ENCODE measurements around the gene RNU6-9. TPM values are rescaled to one million over a fixed set of nuclear protein-coding genes. Genes with fewer than 3 reads are reported as not detected.

Gene RNU6-9
- polyA plus RNA-seq, 3 donors from 2014 or later, result not detected

DNA sequence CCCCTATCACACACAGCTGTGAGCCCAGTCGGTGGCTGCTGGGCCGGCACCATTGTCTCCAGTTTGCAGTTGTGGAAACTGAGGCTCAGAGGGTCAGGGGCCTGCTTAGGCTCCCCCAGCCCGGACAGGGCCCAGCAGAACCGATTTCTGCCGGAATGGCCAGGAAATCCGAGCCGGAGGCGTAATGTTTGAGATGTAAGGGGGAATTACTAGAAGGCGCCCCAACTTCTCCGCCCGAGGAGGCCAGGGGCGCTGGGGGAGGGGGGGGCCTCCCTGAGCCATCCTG lies 24.8 kb downstream of the RNU6-9 start:
- no peaks in the 10 kb centered on the region for H3K9me3 Mint-ChIP-seq
- no peak for DNase-seq
- H3K36me3 Mint-ChIP-seq, result peaks cover 0 to 4% (median 0%) of the 10 kb centered on the region in 3 donors
- H3K4me3 Mint-ChIP-seq, result peak overlapping the region in 3 of 5 donors; percentile 13 to 49 (median 44)
- H3K27ac Mint-ChIP-seq, result no peak overlapping the region
- peaks cover 11 to 37% (median 20%) of the 10 kb centered on the region in 3 donors for H3K27me3 Mint-ChIP-seq (ENCODE audit: low read depth in 3 of 3)
- peaks cover 12 to 16% of the 10 kb centered on the region in 2 donors for H3K4me1 Mint-ChIP-seq

DNA sequence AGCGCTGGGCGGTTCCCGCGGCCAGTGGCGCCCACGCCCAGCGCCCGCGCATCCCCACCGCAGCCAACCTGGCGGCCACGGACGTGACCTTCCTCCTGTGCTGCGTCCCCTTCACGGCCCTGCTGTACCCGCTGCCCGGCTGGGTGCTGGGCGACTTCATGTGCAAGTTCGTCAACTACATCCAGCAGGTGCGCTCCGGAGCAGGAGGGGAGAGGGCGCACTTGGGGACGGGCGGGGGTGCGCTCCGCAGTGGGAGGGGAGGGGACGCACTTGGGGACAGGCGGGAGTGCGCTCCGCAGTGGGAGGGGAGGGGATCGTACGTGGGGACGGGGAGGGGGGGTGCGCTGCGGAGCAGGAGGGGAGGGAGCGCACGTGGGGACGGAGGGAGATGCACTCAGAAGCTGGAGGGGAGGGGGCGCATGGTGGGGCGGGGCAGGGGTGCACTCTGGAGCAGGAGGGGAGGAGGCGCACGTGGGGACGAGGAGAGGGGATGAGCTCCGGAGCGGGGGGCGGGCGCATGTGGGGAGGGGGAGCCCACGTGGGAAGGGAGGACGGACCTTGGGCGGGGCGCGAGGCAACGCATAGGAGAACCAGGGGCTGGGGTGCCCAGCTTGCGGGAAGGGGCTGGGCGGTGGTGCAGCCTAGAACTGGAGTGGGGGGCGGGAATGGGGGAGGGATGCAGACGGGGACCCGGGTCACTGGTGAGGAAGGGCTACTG lies 25.4 kb downstream of the RNU6-9 start:
- Mint-ChIP-seq H3K9me3 (no peaks in the 10 kb centered on the region), H3K4me1 (peaks cover 12 to 14% of the 10 kb centered on the region in 2 donors), H3K36me3 (peaks cover 0 to 4% (median 0%) of the 10 kb centered on the region in 3 donors), H3K4me3 (peak overlapping the region in 1 of 5 donors; percentile 21), H3K27ac (no peak overlapping the region), H3K27me3 (ENCODE audit: low read depth in 3 of 3) (peaks cover 11 to 34% (median 20%) of the 10 kb centered on the region in 3 donors)
- DNase-seq, result no peak

DNA sequence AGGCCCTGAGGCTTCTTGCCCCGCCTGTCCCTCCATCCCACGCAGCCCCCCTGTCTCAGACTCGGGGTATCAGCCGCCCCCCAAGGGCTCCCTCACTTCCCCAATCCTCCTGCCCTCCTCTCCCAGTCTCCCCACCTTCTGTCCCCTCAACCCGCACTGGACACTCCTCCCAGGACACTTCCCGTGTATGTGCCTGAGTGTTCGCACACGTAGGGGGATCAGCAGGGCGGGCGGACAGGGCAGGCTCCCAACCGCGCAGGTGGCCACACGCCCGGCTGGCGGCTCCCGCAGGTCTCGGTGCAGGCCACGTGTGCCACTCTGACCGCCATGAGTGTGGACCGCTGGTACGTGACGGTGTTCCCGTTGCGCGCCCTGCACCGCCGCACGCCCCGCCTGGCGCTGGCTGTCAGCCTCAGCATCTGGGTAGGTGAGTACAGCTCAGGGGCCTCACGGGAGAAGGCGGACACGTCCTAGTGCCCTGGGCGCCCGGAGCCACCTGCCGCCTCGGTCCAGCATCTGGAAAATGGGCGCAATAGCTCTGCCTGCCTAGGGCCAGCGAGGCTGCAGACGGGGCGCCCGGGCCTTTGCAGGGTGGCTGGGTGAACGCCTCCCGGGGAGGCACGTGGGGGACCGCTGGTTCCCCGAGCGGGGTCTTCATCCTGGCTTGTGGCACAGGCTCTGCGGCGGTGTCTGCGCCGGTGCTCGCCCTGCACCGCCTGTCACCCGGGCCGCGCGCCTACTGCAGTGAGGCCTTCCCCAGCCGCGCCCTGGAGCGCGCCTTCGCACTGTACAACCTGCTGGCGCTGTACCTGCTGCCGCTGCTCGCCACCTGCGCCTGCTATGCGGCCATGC lies 26.1 kb downstream of the RNU6-9 start:
- H3K36me3 Mint-ChIP-seq, result peaks cover 0 to 4% (median 0%) of the 10 kb centered on the region in 3 donors
- DNase-seq, result no peak
- peaks cover 11 to 32% (median 18%) of the 10 kb centered on the region in 3 donors for H3K27me3 Mint-ChIP-seq (ENCODE audit: low read depth in 3 of 3)
- H3K9me3 Mint-ChIP-seq, result no peaks in the 10 kb centered on the region
- peak overlapping the region in 1 of 5 donors; percentile 21 for H3K4me3 Mint-ChIP-seq
- H3K27ac Mint-ChIP-seq, result no peak overlapping the region
- peaks cover 12 to 17% of the 10 kb centered on the region in 2 donors for H3K4me1 Mint-ChIP-seq

DNA sequence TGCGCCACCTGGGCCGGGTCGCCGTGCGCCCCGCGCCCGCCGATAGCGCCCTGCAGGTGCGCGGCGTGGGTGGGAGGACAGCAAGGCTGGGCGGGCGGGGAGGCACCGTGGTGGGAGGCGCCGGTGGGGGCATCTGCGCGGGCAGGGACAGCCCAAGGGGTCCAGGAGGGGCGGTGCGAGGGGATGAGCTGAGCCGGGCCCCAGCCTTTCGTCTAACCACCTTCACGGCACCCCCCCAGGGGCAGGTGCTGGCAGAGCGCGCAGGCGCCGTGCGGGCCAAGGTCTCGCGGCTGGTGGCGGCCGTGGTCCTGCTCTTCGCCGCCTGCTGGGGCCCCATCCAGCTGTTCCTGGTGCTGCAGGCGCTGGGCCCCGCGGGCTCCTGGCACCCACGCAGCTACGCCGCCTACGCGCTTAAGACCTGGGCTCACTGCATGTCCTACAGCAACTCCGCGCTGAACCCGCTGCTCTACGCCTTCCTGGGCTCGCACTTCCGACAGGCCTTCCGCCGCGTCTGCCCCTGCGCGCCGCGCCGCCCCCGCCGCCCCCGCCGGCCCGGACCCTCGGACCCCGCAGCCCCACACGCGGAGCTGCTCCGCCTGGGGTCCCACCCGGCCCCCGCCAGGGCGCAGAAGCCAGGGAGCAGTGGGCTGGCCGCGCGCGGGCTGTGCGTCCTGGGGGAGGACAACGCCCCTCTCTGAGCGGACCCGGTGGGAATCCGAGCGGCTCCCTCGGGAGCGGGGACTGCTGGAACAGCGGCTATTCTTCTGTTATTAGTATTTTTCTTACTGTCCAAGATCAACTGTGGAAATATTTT lies 27.0 kb downstream of the RNU6-9 start:
- peaks cover 13 to 17% of the 10 kb centered on the region in 2 donors for H3K4me1 Mint-ChIP-seq
- peaks cover 10 to 25% (median 15%) of the 10 kb centered on the region in 3 donors for H3K27me3 Mint-ChIP-seq (ENCODE audit: low read depth in 3 of 3)
- peak in 2 of 3 donors; percentile 30 to 54 for DNase-seq
- no peaks in the 10 kb centered on the region for H3K36me3 Mint-ChIP-seq
- H3K9me3 Mint-ChIP-seq, result no peaks in the 10 kb centered on the region
- H3K27ac Mint-ChIP-seq, result peak overlapping the region in 1 of 6 donors; percentile 49
- peak overlapping the region; percentile 54 to 82 (median 74) for H3K4me3 Mint-ChIP-seq

DNA sequence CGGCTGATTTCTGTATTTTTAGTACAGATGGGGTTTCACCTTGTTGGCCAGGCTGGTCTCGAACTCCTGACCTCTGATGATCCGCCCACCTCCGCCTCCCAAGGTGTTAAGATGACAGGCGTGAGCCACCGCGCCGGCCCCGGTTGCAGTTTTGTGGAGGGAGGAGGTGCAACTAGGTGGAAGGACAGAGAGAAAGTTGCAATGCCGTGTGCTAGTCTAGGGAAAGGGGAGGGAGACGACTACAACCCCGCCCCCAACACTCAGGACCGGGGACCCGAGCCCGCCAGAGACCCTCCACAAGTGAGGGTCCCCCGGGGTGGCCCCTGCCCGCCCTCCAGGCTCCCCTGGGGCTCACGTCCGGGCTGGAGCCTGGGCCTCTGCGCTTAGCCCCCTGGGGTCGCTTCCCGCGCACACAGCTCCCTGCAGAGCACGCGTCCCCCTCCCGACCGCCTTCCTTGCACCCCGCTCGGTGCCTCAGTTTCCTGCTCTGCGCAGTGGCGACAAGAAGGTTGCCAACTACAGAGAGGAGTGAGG lies 31.3 kb downstream of the RNU6-9 start:
- peak; percentile 38 to 56 (median 48) for DNase-seq
- H3K4me3 Mint-ChIP-seq, result peak overlapping the region; percentile 79 to 85 (median 81)

DNA sequence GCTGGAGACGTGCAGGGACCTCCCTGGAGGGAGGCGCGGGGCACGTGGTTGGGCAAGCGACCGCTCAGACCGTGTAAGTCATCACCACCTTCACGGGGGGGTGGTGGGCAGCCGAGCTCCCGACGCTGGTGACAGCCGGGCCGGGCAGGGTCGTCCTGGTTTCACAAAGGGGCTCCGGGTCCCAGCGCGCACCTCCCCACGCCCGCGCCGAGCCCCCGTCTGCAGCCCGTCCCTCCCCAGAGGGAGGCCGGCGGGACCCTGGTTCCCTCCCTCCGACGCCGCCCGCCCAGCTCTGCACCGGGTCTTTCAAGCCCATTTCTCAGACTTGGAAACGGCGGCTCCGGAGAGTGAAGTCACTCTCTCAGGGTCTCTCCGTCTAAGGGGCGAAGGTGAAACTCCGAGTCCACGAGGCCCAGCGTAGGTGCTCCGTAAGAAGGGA lies 31.8 kb downstream of the RNU6-9 start:
- H3K4me1 Mint-ChIP-seq, result peaks cover 16 to 17% of the 10 kb centered on the region in 2 donors
- no peaks in the 10 kb centered on the region for H3K36me3 Mint-ChIP-seq
- peak overlapping the region; percentile 79 to 85 (median 80) for H3K4me3 Mint-ChIP-seq
- DNase-seq, result peak; percentile 70 to 75 (median 75)
- H3K9me3 Mint-ChIP-seq, result no peaks in the 10 kb centered on the region
- peaks cover 3 to 17% (median 5%) of the 10 kb centered on the region in 3 donors for H3K27me3 Mint-ChIP-seq (ENCODE audit: low read depth in 3 of 3)
- peak overlapping the region; percentile 57 to 85 (median 72) for H3K27ac Mint-ChIP-seq

More for the DNA sequence above, 31.3 kb downstream of the RNU6-9 start:
- Mint-ChIP-seq H3K36me3 (no peaks in the 10 kb centered on the region), H3K27ac (peak overlapping the region in 5 of 6 donors; percentile 57 to 85 (median 70)), H3K9me3 (no peaks in the 10 kb centered on the region), H3K27me3 (ENCODE audit: low read depth in 3 of 3) (peaks cover 3 to 17% (median 5%) of the 10 kb centered on the region in 3 donors), H3K4me1 (peaks cover 16 to 17% of the 10 kb centered on the region in 2 donors)

DNA sequence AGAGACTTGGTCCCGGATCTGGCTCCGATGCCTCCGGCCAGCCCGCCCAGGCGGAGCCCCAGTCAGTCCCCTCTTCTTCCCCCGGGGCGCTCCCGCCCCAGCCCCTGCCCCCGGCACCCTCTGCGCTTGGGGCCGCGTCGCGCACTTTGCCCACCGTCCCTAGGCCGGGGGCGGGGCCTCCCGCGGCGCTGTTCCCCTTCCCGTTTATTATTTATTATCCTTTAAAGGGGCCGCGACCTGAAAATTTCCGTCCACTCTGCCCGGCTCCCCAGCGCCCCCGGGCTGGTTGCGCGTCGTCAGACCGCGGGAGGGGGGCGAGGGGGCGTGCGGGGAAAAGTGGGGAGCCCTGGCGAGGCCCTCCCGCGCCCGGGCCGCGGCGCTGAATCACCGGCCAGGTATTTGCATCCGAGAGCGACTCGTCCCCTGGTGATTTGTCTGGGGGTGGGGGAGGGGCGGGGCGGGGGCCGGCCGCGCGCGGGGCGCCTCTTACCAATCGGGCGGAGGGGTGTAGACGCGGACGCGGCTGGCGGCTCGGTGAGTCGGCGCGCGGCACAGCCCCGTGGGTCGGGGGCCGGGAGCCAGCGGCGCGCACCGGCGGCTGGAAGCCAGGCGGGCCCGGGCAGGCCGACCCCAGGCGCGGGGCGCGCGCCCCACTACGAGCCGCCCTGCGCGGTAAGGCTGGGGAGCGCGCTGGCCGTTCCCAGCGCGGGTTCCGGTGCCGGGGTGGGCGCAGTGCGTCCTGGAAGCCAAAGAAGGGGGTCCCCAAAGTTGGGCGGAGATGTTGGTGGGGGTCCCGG lies 32.4 kb downstream of the RNU6-9 start, which contains the start of gene ARID3A:
Gene ARID3A, plus strand, starts transcription at position 510 of the 797 bp plus-strand sequence. CDS start 3,494 bp downstream, outside the sequence.
- Mint-ChIP-seq H3K4me1 (peaks cover 15 to 17% of the 10 kb centered on the region in 2 donors), H3K36me3 (no peaks in the 10 kb centered on the region), H3K27ac (peak within 1 kb of the TSS; percentile 57 to 85 (median 73)), H3K4me3 (peak within 1 kb of the TSS; percentile 79 to 85 (median 85)), H3K9me3 (no peaks in the 10 kb centered on the region), H3K27me3 (ENCODE audit: low read depth in 3 of 3) (peaks cover 3 to 13% (median 5%) of the 10 kb centered on the region in 3 donors)
- peak; percentile 77 to 81 (median 80) for DNase-seq

DNA sequence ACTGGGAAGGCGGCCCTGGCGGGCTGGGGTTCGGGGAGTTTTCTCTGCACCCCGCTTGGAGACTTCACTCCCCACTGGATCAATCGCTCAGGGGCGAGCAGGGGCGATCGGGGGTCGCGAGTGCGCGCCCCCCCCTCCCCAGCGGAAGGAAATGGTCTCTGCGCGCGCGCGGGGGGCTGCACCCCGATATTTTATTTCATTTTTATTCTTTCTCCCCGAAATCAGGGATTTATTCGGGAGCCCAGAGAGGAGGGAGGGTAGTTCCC lies 33.0 kb downstream of the RNU6-9 start:
- Mint-ChIP-seq H3K27ac (no peak overlapping the region), H3K9me3 (no peaks in the 10 kb centered on the region), H3K27me3 (ENCODE audit: low read depth in 3 of 3) (peaks cover 3 to 8% (median 4%) of the 10 kb centered on the region in 3 donors), H3K4me1 (peaks cover 13 to 14% of the 10 kb centered on the region in 2 donors), H3K4me3 (peak overlapping the region; percentile 58 to 76 (median 74)), H3K36me3 (no peaks in the 10 kb centered on the region)
- DNase-seq, result no peak

DNA sequence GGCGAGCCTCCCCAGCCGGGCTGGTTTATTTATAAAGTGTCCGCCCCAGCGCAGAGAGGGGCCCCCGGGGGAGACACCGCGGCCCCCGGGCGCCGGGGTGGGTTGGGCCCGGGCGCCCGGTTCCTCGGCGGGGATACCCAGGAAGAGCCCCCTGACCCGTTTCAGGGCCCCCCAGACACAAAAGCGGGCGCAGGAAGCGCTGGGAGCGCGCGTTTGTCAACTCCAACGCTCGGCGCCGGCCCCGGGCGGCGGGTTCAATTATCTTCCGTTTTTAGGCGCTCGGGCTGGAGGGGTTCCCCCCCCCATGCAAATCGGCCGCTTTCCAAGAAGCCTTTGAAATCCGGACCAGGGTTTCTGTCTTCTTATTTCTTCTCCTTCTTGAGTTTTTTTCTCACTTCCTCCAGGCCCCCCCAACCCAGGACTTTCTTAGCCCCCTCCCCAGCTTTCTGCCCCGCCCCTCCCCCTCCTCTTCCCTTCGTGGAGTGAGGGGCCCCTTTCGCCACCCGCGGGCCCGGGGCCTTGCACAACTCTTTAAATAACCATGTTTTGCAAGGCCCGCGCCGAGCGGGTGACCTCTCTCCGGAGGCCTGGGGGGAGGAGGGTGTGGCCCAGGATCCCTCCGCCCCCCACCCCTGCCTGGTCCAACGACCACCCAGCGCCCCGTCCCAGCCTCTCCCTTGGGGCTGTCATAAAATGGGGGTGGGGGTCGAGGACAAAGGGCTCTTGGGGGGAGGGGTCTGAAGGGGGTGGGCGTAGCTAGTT lies 33.5 kb downstream of the RNU6-9 start:
- H3K4me1 Mint-ChIP-seq, result peaks cover 8 to 11% of the 10 kb centered on the region in 2 donors
- H3K36me3 Mint-ChIP-seq, result no peaks in the 10 kb centered on the region
- H3K27ac Mint-ChIP-seq, result peak overlapping the region in 3 of 6 donors; percentile 57 to 71 (median 65)
- H3K9me3 Mint-ChIP-seq, result no peaks in the 10 kb centered on the region
- no peak for DNase-seq
- H3K4me3 Mint-ChIP-seq, result peak overlapping the region; percentile 77 to 85 (median 82)
- peaks cover 0 to 4% (median 0%) of the 10 kb centered on the region in 3 donors for H3K27me3 Mint-ChIP-seq (ENCODE audit: low read depth in 3 of 3)

DNA sequence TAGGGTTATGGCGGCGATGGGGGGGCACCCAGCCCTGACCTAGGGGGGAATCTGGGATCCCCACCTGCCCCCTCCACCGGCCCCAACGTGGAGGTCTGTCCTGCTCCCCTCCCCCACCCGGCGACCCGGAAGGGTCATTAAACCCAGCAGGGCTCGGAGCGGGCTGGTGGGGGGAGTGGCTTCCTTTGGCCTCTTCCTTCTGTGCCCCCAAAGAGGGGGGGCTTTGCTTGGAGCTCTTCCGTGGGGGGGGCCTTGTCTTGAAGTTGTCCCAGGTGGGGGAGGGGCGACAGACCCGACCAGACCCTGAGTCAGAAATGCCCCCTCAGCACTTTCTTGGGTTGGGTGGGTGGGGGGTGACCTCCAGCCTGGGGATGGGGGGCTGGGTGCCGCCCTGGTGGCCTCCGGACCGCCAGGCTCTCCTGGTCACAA lies 34.1 kb downstream of the RNU6-9 start:
- Mint-ChIP-seq H3K9me3 (no peaks in the 10 kb centered on the region), H3K36me3 (no peaks in the 10 kb centered on the region), H3K27ac (no peak overlapping the region), H3K4me1 (peaks cover 5 to 14% of the 10 kb centered on the region in 2 donors), H3K4me3 (peak overlapping the region; percentile 25 to 58 (median 40)), H3K27me3 (ENCODE audit: low read depth in 3 of 3) (peaks cover 0 to 2% (median 0%) of the 10 kb centered on the region in 3 donors)
- no peak for DNase-seq

DNA sequence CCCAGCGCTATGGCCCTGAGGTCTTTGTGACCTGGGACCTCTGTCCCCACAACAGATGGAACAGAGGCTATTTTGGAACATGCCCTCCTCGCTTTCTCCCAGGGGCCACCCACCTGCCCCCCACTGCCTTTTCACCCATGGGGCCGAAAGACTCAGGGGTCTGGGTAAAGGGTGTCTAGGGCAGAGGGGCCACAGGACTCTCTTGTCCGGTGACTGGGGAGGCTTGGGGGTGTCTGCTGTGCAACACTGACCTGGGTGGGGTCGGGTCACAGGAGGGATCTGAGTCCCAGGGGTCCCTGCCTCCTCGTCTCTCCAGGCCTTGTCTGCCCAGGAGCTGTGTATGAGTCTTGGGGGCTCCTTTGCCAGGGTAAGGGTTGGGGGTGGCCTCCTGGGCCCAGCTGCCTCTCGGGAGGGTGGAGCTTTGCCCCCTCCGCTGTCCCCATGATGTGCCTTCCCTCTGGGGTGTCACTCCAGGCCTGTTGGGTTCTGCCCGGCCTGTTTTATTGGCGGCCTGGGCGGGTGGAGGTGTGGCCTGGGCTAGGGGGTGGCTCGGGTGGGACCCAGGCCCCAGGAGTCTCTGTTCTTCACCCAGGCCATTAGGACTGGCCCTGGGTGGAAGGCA lies 34.6 kb downstream of the RNU6-9 start:
- peak overlapping the region; percentile 25 to 58 (median 41) for H3K4me3 Mint-ChIP-seq
- H3K4me1 Mint-ChIP-seq, result peaks cover 9 to 17% of the 10 kb centered on the region in 2 donors
- peaks cover 0 to 2% (median 2%) of the 10 kb centered on the region in 3 donors for H3K27me3 Mint-ChIP-seq (ENCODE audit: low read depth in 3 of 3)
- H3K9me3 Mint-ChIP-seq, result no peaks in the 10 kb centered on the region
- no peaks in the 10 kb centered on the region for H3K36me3 Mint-ChIP-seq
- no peak for DNase-seq
- no peak overlapping the region for H3K27ac Mint-ChIP-seq

Data from immature natural killer cell (primary cell).